ENCODE data around the gene UROC1.

Gene UROC1

GRCh38 chr3:126446791-126447190 lies 70.8 kb downstream of the UROC1 start:
- H3K36me3 ChIP-seq (ENCODE audit: insufficient read depth, low read depth, low read length) = peaks cover 31% of the 10 kb centered on the region
- no peaks in the 10 kb centered on the region for H3K9me3 ChIP-seq (ENCODE audit: insufficient read depth, low read depth, low read length)
- H3K4me1 ChIP-seq (ENCODE audit: insufficient read depth, low read length) = 0 out of 2 replicates have a peak, but pooled peaks cover 6% of the 10 kb centered on the region
- H3K27ac ChIP-seq (ENCODE audit: low read length) = no peak overlapping the region
- H3K27me3 ChIP-seq (ENCODE audit: insufficient read depth, low read length) = no peaks in the 10 kb centered on the region
- no peak overlapping the region for H3K9ac ChIP-seq (ENCODE audit: low read depth, low read length)
- H3K4me3 ChIP-seq (ENCODE audit: low read length) = no peak overlapping the region

- H3K9ac ChIP-seq (ENCODE audit: low read depth, low read length) = no peak overlapping the region
- H3K4me3 ChIP-seq (ENCODE audit: low read length) = no peak overlapping the region
- H3K27me3 ChIP-seq (ENCODE audit: insufficient read depth, low read length) = no peaks in the 10 kb centered on the region
- H3K36me3 ChIP-seq (ENCODE audit: insufficient read depth, low read depth, low read length) = peaks cover 26% of the 10 kb centered on the region
- 0 out of 2 replicates have a peak, but pooled peaks cover 6% of the 10 kb centered on the region for H3K4me1 ChIP-seq (ENCODE audit: insufficient read depth, low read length)
- no peaks in the 10 kb centered on the region for H3K9me3 ChIP-seq (ENCODE audit: insufficient read depth, low read depth, low read length)
- H3K27ac ChIP-seq (ENCODE audit: low read length) = no peak overlapping the region
Measured at GRCh38 chr3:126446301-126446700, 71.3 kb downstream of the UROC1 start.

GRCh38 chr3:126445506-126445905 lies 72.1 kb downstream of the UROC1 start:
- Histone ChIP-seq H3K9me3 (ENCODE audit: insufficient read depth, low read depth, low read length) (no peaks in the 10 kb centered on the region), H3K36me3 (ENCODE audit: insufficient read depth, low read depth, low read length) (peaks cover 18% of the 10 kb centered on the region), H3K27me3 (ENCODE audit: insufficient read depth, low read length) (no peaks in the 10 kb centered on the region), H3K4me3 (ENCODE audit: low read length) (no peak overlapping the region), H3K9ac (ENCODE audit: low read depth, low read length) (no peak overlapping the region), H3K27ac (ENCODE audit: low read length) (no peak overlapping the region), H3K4me1 (ENCODE audit: insufficient read depth, low read length) (0 out of 2 replicates have a peak, but pooled peaks cover 6% of the 10 kb centered on the region)

- no peak overlapping the region for H3K27ac ChIP-seq (ENCODE audit: low read length)
- no peaks in the 10 kb centered on the region for H3K27me3 ChIP-seq (ENCODE audit: insufficient read depth, low read length)
- no peak overlapping the region for H3K4me3 ChIP-seq (ENCODE audit: low read length)
- H3K36me3 ChIP-seq (ENCODE audit: insufficient read depth, low read depth, low read length) = peaks cover 8% of the 10 kb centered on the region
- H3K9ac ChIP-seq (ENCODE audit: low read depth, low read length) = no peak overlapping the region
- 0 out of 2 replicates have a peak, but pooled peaks cover 6% of the 10 kb centered on the region for H3K4me1 ChIP-seq (ENCODE audit: insufficient read depth, low read length)
- no peaks in the 10 kb centered on the region for H3K9me3 ChIP-seq (ENCODE audit: insufficient read depth, low read depth, low read length)
Measured at GRCh38 chr3:126442856-126443242, 74.7 kb downstream of the UROC1 start.

- H3K36me3 ChIP-seq (ENCODE audit: insufficient read depth, low read depth, low read length) = peaks cover 13% of the 10 kb centered on the region
- no peak overlapping the region for H3K9ac ChIP-seq (ENCODE audit: low read depth, low read length)
Measured at GRCh38 chr3:126442094-126442855, 75.3 kb downstream of the UROC1 start.

GRCh38 chr3:126441256-126441880 lies 76.2 kb downstream of the UROC1 start:
- Histone ChIP-seq H3K4me1 (ENCODE audit: insufficient read depth, low read length) (no peaks in the 10 kb centered on the region), H3K36me3 (ENCODE audit: insufficient read depth, low read depth, low read length) (peaks cover 22% of the 10 kb centered on the region), H3K9ac (ENCODE audit: low read depth, low read length) (no peak overlapping the region), H3K9me3 (ENCODE audit: insufficient read depth, low read depth, low read length) (no peaks in the 10 kb centered on the region), H3K27ac (ENCODE audit: low read length) (no peak overlapping the region), H3K4me3 (ENCODE audit: low read length) (no peak overlapping the region), H3K27me3 (ENCODE audit: insufficient read depth, low read length) (no peaks in the 10 kb centered on the region)

More at GRCh38 chr3:126442094-126442855, 75.3 kb downstream of the UROC1 start:
- no peaks in the 10 kb centered on the region for H3K27me3 ChIP-seq (ENCODE audit: insufficient read depth, low read length)
- H3K4me1 ChIP-seq (ENCODE audit: insufficient read depth, low read length) = 0 out of 2 replicates have a peak, but pooled peaks cover 6% of the 10 kb centered on the region
- H3K4me3 ChIP-seq (ENCODE audit: low read length) = no peak overlapping the region
- H3K27ac ChIP-seq (ENCODE audit: low read length) = no peak overlapping the region
- no peaks in the 10 kb centered on the region for H3K9me3 ChIP-seq (ENCODE audit: insufficient read depth, low read depth, low read length)

- Histone ChIP-seq H3K36me3 (ENCODE audit: insufficient read depth, low read depth, low read length) (peaks cover 22% of the 10 kb centered on the region), H3K4me3 (ENCODE audit: low read length) (no peak overlapping the region), H3K27ac (ENCODE audit: low read length) (no peak overlapping the region), H3K9ac (ENCODE audit: low read depth, low read length) (no peak overlapping the region), H3K4me1 (ENCODE audit: insufficient read depth, low read length) (no peaks in the 10 kb centered on the region), H3K27me3 (ENCODE audit: insufficient read depth, low read length) (no peaks in the 10 kb centered on the region), H3K9me3 (ENCODE audit: insufficient read depth, low read depth, low read length) (no peaks in the 10 kb centered on the region)
Measured at GRCh38 chr3:126440709-126440995, 76.9 kb downstream of the UROC1 start.

GRCh38 chr3:126439968-126440708 lies 77.4 kb downstream of the UROC1 start:
- peaks cover 22% of the 10 kb centered on the region for H3K36me3 ChIP-seq (ENCODE audit: insufficient read depth, low read depth, low read length)
- no peak overlapping the region for H3K9ac ChIP-seq (ENCODE audit: low read depth, low read length)
- H3K9me3 ChIP-seq (ENCODE audit: insufficient read depth, low read depth, low read length) = no peaks in the 10 kb centered on the region
- H3K27me3 ChIP-seq (ENCODE audit: insufficient read depth, low read length) = no peaks in the 10 kb centered on the region
- H3K4me3 ChIP-seq (ENCODE audit: low read length) = no peak overlapping the region
- H3K27ac ChIP-seq (ENCODE audit: low read length) = no peak overlapping the region
- H3K4me1 ChIP-seq (ENCODE audit: insufficient read depth, low read length) = no peaks in the 10 kb centered on the region

- Histone ChIP-seq H3K9ac (ENCODE audit: low read depth, low read length) (no peak overlapping the region), H3K27me3 (ENCODE audit: insufficient read depth, low read length) (no peaks in the 10 kb centered on the region), H3K4me1 (ENCODE audit: insufficient read depth, low read length) (no peaks in the 10 kb centered on the region), H3K9me3 (ENCODE audit: insufficient read depth, low read depth, low read length) (no peaks in the 10 kb centered on the region), H3K36me3 (ENCODE audit: insufficient read depth, low read depth, low read length) (peaks cover 22% of the 10 kb centered on the region), H3K27ac (ENCODE audit: low read length) (no peak overlapping the region), H3K4me3 (ENCODE audit: low read length) (no peak overlapping the region)
Measured at GRCh38 chr3:126439346-126439967, 78.1 kb downstream of the UROC1 start.

- Histone ChIP-seq H3K4me1 (ENCODE audit: insufficient read depth, low read length) (no peaks in the 10 kb centered on the region), H3K9me3 (ENCODE audit: insufficient read depth, low read depth, low read length) (no peaks in the 10 kb centered on the region), H3K36me3 (ENCODE audit: insufficient read depth, low read depth, low read length) (peaks cover 22% of the 10 kb centered on the region)
Measured at GRCh38 chr3:126438746-126439145, 78.8 kb downstream of the UROC1 start.

GRCh38 chr3:126438186-126438585 lies 79.4 kb downstream of the UROC1 start:
- Histone ChIP-seq H3K9ac (ENCODE audit: low read depth, low read length) (no peak overlapping the region), H3K9me3 (ENCODE audit: insufficient read depth, low read depth, low read length) (no peaks in the 10 kb centered on the region), H3K36me3 (ENCODE audit: insufficient read depth, low read depth, low read length) (peaks cover 22% of the 10 kb centered on the region), H3K27ac (ENCODE audit: low read length) (no peak overlapping the region), H3K27me3 (ENCODE audit: insufficient read depth, low read length) (no peaks in the 10 kb centered on the region), H3K4me3 (ENCODE audit: low read length) (no peak overlapping the region), H3K4me1 (ENCODE audit: insufficient read depth, low read length) (no peaks in the 10 kb centered on the region)

More at GRCh38 chr3:126438746-126439145, 78.8 kb downstream of the UROC1 start:
- no peaks in the 10 kb centered on the region for H3K27me3 ChIP-seq (ENCODE audit: insufficient read depth, low read length)
- H3K4me3 ChIP-seq (ENCODE audit: low read length) = no peak overlapping the region
- no peak overlapping the region for H3K9ac ChIP-seq (ENCODE audit: low read depth, low read length)
- H3K27ac ChIP-seq (ENCODE audit: low read length) = no peak overlapping the region
